Left lung (tissue), 10 donors: ENCODE measurements around the gene PDCD1. TPM values are rescaled to one million over a fixed set of nuclear protein-coding genes. Genes with fewer than 3 reads are reported as not detected.

ENCODE experiments used
- ATAC-seq: fragments of 200-7000 bp; cut with Tn5 transposase; one replicate; pipeline ENCODE4 v1.9.1; 2020; ENCODE audit warnings: moderate library complexity
- DNase-seq, 4 donors: peaks; one replicate each; pipeline ENCODE4 v3.0.0-alpha.2; 2013 to 2020
- H3K27ac ChIP-seq, 2 donors: fragments of 200-600 bp; sonication (generic) in 1 of 2; one replicate each; pipeline versions ENCODE4 v1.5.0 to v1.8.0; 2020 to 2021
- H3K27me3 ChIP-seq, 2 donors: fragments of 200-600 bp; sonication (generic) in 1 of 2; one replicate each; pipeline versions ENCODE4 v1.5.0 to v1.8.0; 2020 to 2021
- H3K36me3 ChIP-seq, 2 donors: fragments of 200-600 bp; sonication (generic) in 1 of 2; one replicate each; pipeline versions ENCODE4 v1.5.0 to v1.8.0; 2020 to 2021
- H3K4me1 ChIP-seq, 2 donors: fragments of 200-600 bp; one replicate each; pipeline ENCODE4 v1.8.0; 2021
- H3K4me3 ChIP-seq, 2 donors: fragments of 200-600 bp; sonication (generic) in 1 of 2; one replicate each; pipeline versions ENCODE4 v1.5.0 to v1.8.0; 2020 to 2021; ENCODE audit warnings: mild to moderate bottlenecking in 1 of 2
- H3K9me3 ChIP-seq, 2 donors: fragments of 200-600 bp; sonication (generic) in 1 of 2; one replicate each; pipeline versions ENCODE4 v1.5.0 to v1.8.0; 2020 to 2021
- CTCF ChIP-seq, 2 donors: fragments of 200-600 bp; sonication (generic) in 1 of 2; IDR thresholded peaks; one replicate each; pipeline versions ENCODE4 v1.5.0 to v1.8.0; 2021; ENCODE audit warnings: antibody characterized with exemption in 2 of 2
- intact Hi-C, 2 donors: fragments of 100-400 bp; cut with DNase I; formaldehyde crosslinking; loops; one replicate each; pipeline versions ENCODE4 v1.11.2 to v1.14.2; 2022
- polyA plus RNA-seq, 6 donors: library from polyadenylated mRNA; unstranded; fragments of 120-200 nt; gene quantifications; one replicate each; pipeline ENCODE4 v1.2.1, GENCODE V29; 2013; ENCODE audit not compliant: insufficient read length in 6 of 6
- total RNA-seq, 2 donors: library from RNA; stranded (reverse); fragmentation: NEBNext Ultra II Directional; extraction: Animal tissue kit (Norgen Biotek cat#: 25700); gene quantifications; one replicate each; pipeline ENCODE4 v1.2.1, GENCODE V29; 2021
- donor health status: DM: no; HTN: yes; CAD: no.
- donor health status: DM: no; HTN: no; CAD: no.

PDCD1 gene
- total and polyA plus RNA-seq, 8 donors: 0.15 to 1.1 (median 0.31) TPM

- Histone ChIP-seq H3K4me3 (no peak overlapping the region), H3K27me3 (peaks cover 0 to 7% of the 10 kb centered on the region in 2 donors), H3K36me3 (no peaks in the 10 kb centered on the region), H3K27ac (no peak overlapping the region), H3K9me3 (no peaks in the 10 kb centered on the region), H3K4me1 (no peaks in the 10 kb centered on the region)
- intact Hi-C loops: no loop called here
- TF ChIP-seq CTCF (IDR thresholded peaks at IDR 0.05): no peak
- peak in 2 of 4 donors; percentile 54 to 77 for DNase-seq
- peak; percentile 77 for ATAC-seq
Measured at GRCh38 chr2:241901500-241902351, 43.0 kb upstream of the PDCD1 start.

- Histone ChIP-seq H3K27me3 (peaks cover 0 to 7% of the 10 kb centered on the region in 2 donors), H3K27ac (no peak overlapping the region), H3K9me3 (no peaks in the 10 kb centered on the region), H3K36me3 (no peaks in the 10 kb centered on the region), H3K4me1 (peaks cover 0 to 1% of the 10 kb centered on the region in 2 donors), H3K4me3 (no peak overlapping the region)
- ATAC-seq (no peak), DNase-seq (peak in 1 of 4 donors; percentile 69)
- TF ChIP-seq CTCF (IDR thresholded peaks at IDR 0.05): no peak
- intact Hi-C loops: no loop called here
Measured at GRCh38 chr2:241901018-241901380, 42.3 kb upstream of the PDCD1 start.

GRCh38 chr2:241900251-241901017 lies 41.7 kb upstream of the PDCD1 start:
- Histone ChIP-seq H3K36me3 (no peaks in the 10 kb centered on the region), H3K27ac (no peak overlapping the region), H3K4me3 (no peak overlapping the region), H3K27me3 (peaks cover 0 to 7% of the 10 kb centered on the region in 2 donors), H3K9me3 (no peaks in the 10 kb centered on the region), H3K4me1 (peaks cover 0 to 4% of the 10 kb centered on the region in 2 donors)
- intact Hi-C loops: no loop called here
- TF ChIP-seq CTCF (IDR thresholded peaks at IDR 0.05): no peak
- ATAC-seq (no peak), DNase-seq (peak in 1 of 4 donors; percentile 64)

GRCh38 chr2:241898463-241899270 lies 40.0 kb upstream of the PDCD1 start:
- ATAC-seq (no peak), DNase-seq (peak in 1 of 4 donors; percentile 49)
- H3K4me3 ChIP-seq: no peak overlapping the region
- intact Hi-C loops: no loop called here
- H3K9me3 ChIP-seq: no peaks in the 10 kb centered on the region
- peaks cover 0 to 7% of the 10 kb centered on the region in 2 donors for H3K27me3 ChIP-seq
- H3K4me1 ChIP-seq: peaks cover 0 to 4% of the 10 kb centered on the region in 2 donors
- TF ChIP-seq CTCF (IDR thresholded peaks at IDR 0.05): no peak
- H3K36me3 ChIP-seq: no peaks in the 10 kb centered on the region
- no peak overlapping the region for H3K27ac ChIP-seq
